Caco-2 (cell line): ENCODE data around the gene SPAG4. TPM values are rescaled to one million over a fixed set of nuclear protein-coding genes. Genes with fewer than 3 reads are reported as not detected.

Experiments used
- Bru-seq: library from RNA; stranded (reverse); fragments of 400-500 nt; gene quantifications from one replicate; lab custom pipeline; 2021; lab: Mats Ljungman, UMichigan
- BruChase-seq, 2 experiments: library from RNA; stranded (reverse); fragments of 400-500 nt; gene quantifications; one replicate each; lab custom pipeline; 2021; lab: Mats Ljungman, UMichigan
- BruUV-seq: library from RNA; stranded (reverse); fragments of 400-500 nt; replicated peaks from 2 replicates; lab custom pipeline; 2021; lab: Mats Ljungman, UMichigan
- CTCF ChIA-PET: fragments of 300-600 bp; sonication (Branson Sonifier 250); formaldehyde crosslinking; loops from one replicate; lab custom pipeline; 2022; ENCODE audit warnings: antibody characterized with exemption; lab: Charles Lee
- POLR2A ChIA-PET: fragments of 300-600 bp; sonication (Branson Sonifier 250); formaldehyde crosslinking; loops from one replicate; lab custom pipeline; 2022; ENCODE audit warnings: antibody characterized with exemption; lab: Charles Lee
- DNase-seq, 2 experiments: peaks; one replicate each; pipeline versions ENCODE4 v3.0.0 to v3.0.0-alpha.2; 2020 to 2022
- H3K27me3 ChIP-seq: replicated peaks from 2 replicates; pipeline ENCODE4 v1.6.0; 2011; ENCODE audit warnings: low read length; ENCODE audit not compliant: control insufficient read depth, insufficient read depth
- H3K36me3 ChIP-seq: 2 replicates; pipeline ENCODE4 v1.5.1; 2011; ENCODE audit warnings: low read length; ENCODE audit not compliant: control insufficient read depth, insufficient read depth
- H3K4me1 ChIP-seq: fragments of 250-450 bp; sonication (Bioruptor Pico); 2 replicates; pipeline ENCODE4 v1.5.1; 2020; ENCODE audit warnings: mild to moderate bottlenecking
- H3K4me3 ChIP-seq: 2 replicates; pipeline ENCODE4 v1.5.1; 2011; ENCODE audit warnings: low read depth, mild to moderate bottlenecking, control low read depth, low read length
- H3K9me3 ChIP-seq: fragments of 250-450 bp; sonication (Bioruptor Pico); 2 replicates; pipeline ENCODE4 v1.5.1; 2020; ENCODE audit warnings: mild to moderate bottlenecking, moderate library complexity
- H3K27ac Mint-ChIP-seq: one replicate; pipeline ENCODE4 v1.8.0; 2022; ENCODE audit warnings: mixed read lengths; ENCODE audit not compliant: unreplicated experiment
- H3K27me3 Mint-ChIP-seq: one replicate; pipeline ENCODE4 v1.8.0; 2022; ENCODE audit warnings: mixed read lengths; ENCODE audit not compliant: insufficient read depth, unreplicated experiment
- H3K36me3 Mint-ChIP-seq: one replicate; pipeline ENCODE4 v1.8.0; 2022; ENCODE audit warnings: mild to moderate bottlenecking, mixed read lengths; ENCODE audit not compliant: insufficient read depth, unreplicated experiment
- H3K4me1 Mint-ChIP-seq: one replicate; pipeline ENCODE4 v1.8.0; 2022; ENCODE audit warnings: low read depth, mixed read lengths; ENCODE audit not compliant: unreplicated experiment
- H3K4me3 Mint-ChIP-seq: one replicate; pipeline ENCODE4 v1.8.0; 2022; ENCODE audit warnings: mild to moderate bottlenecking, moderate library complexity, mixed read lengths; ENCODE audit not compliant: unreplicated experiment
- H3K9me3 Mint-ChIP-seq: one replicate; pipeline ENCODE4 v1.8.0; 2022; ENCODE audit warnings: mixed read lengths; ENCODE audit not compliant: unreplicated experiment
- intact Hi-C: fragments of 100-400 bp; cut with micrococcal nuclease; formaldehyde crosslinking; loops from one replicate; pipeline ENCODE4 v1.10.0; 2022; ENCODE audit not compliant: unreplicated experiment
- long read RNA-seq: library from polyadenylated mRNA; stranded (forward); transcript quantifications from one replicate; pipeline ENCODE4 v2.0.0, GENCODE V29; 2022
- total RNA-seq: library from RNA; stranded (reverse); gene quantifications from 2 replicates; pipeline ENCODE4 v1.2.3, GENCODE V29; 2022
- TF ChIP-seq, protein P1 (sequence below), 2 experiments: fragments of 200-600 bp in 1 of 2; IDR thresholded peaks; 1 replicate in 1 of 2; 2 replicates in 1 of 2; pipeline versions ENCODE4 v1.5.1 to v1.8.0; 2011 to 2022; ENCODE audit warnings: antibody characterized with exemption in 1 of 2, control low read depth in 1 of 2, inconsistent platforms in 1 of 2, low read depth in 1 of 2, low read length in 1 of 2, mild to moderate bottlenecking in 1 of 2, moderate library complexity in 1 of 2; ENCODE audit not compliant: insufficient read depth in 1 of 2, severe bottlenecking in 1 of 2, unreplicated experiment in 1 of 2

Gene SPAG4, protein sequence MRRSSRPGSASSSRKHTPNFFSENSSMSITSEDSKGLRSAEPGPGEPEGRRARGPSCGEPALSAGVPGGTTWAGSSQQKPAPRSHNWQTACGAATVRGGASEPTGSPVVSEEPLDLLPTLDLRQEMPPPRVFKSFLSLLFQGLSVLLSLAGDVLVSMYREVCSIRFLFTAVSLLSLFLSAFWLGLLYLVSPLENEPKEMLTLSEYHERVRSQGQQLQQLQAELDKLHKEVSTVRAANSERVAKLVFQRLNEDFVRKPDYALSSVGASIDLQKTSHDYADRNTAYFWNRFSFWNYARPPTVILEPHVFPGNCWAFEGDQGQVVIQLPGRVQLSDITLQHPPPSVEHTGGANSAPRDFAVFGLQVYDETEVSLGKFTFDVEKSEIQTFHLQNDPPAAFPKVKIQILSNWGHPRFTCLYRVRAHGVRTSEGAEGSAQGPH
- 5.4 and 6.1 TPM in 2 replicates for total RNA-seq
- Bru-seq, nascent RNA = percentile 44 among the genes with signal in this experiment
- percentile 39 among the genes with signal in this experiment for BruChase-seq, experiment 1, labeled RNA remaining after a 2-hour chase
- percentile 54 among the genes with signal in this experiment for BruChase-seq, experiment 2, labeled RNA remaining after a 6-hour chase
- long read RNA-seq, partial matches to known transcripts = 2 of 8 reads
- long read RNA-seq, other reads (novel, unspliced or antisense) = 5 of 8 reads

DNA sequence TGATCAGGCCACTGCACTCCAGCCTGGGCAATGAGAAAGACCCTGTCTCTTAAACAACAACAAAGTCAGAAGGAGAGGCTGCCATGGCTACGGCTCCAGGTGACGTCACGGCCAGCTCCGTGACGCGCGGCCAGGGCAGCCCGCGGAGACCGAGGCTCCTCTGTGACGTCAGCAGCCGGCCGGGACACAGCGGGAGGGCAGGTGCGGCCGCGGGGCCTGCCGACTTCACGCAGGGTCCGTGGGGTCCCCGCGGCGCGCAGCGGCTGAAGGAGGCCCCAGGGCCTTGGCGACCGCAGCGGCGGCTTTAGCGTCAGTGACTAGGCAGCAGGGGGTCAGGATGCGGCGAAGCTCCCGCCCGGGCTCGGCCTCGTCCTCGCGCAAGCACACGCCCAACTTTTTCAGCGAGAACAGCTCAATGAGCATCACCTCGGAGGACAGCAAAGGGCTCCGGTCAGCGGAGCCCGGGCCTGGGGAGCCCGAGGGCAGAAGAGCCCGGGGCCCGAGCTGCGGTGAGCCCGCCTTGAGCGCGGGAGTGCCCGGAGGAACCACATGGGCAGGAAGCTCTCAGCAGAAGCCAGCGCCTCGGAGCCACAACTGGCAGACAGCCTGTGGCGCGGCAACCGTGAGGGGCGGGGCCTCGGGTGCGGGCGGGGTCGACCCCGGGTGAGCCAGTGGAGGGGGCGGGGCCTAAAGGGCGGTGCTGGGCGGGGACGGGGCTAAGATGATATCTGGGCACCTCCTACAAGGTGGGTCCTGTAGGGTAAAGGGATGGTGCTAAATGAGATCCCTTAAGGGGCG is at the start of gene SPAG4:
Gene SPAG4 (plus strand): TSS at position 163 of the 798 bp plus-strand sequence. CDS start 175 bp downstream, at position 338.
- peaks cover 70% of the 10 kb centered on the region for H3K36me3 Mint-ChIP-seq
- TF ChIP-seq, protein P1, sequence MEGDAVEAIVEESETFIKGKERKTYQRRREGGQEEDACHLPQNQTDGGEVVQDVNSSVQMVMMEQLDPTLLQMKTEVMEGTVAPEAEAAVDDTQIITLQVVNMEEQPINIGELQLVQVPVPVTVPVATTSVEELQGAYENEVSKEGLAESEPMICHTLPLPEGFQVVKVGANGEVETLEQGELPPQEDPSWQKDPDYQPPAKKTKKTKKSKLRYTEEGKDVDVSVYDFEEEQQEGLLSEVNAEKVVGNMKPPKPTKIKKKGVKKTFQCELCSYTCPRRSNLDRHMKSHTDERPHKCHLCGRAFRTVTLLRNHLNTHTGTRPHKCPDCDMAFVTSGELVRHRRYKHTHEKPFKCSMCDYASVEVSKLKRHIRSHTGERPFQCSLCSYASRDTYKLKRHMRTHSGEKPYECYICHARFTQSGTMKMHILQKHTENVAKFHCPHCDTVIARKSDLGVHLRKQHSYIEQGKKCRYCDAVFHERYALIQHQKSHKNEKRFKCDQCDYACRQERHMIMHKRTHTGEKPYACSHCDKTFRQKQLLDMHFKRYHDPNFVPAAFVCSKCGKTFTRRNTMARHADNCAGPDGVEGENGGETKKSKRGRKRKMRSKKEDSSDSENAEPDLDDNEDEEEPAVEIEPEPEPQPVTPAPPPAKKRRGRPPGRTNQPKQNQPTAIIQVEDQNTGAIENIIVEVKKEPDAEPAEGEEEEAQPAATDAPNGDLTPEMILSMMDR (IDR thresholded peaks at IDR 0.05; ENCODE audit: insufficient read depth in 1 of 2, low read depth in 1 of 2, low read length in 1 of 2, severe bottlenecking in 1 of 2, unreplicated experiment in 1 of 2) = no peak
- H3K27me3 Mint-ChIP-seq = no peaks in the 10 kb centered on the region
- H3K4me3 Mint-ChIP-seq = peak within 1 kb of the TSS; percentile 98
- H3K36me3 ChIP-seq = no peaks in the 10 kb centered on the region
- POLR2A ChIA-PET = interaction anchor here (0.5 to 2.8 kb wide), 27 partner anchors 9 to 1253 kb away, joined by 3 to 38 read pairs (median 5); partner anchors contain the start of genes CEP250, CPNE1, EIF6 and ERGIC3
- CTCF ChIA-PET = interaction anchor here (0.6 to 5.4 kb wide), 28 partner anchors 9 to 905 kb away, joined by 3 to 46 read pairs (median 5); partner anchors contain the start of genes CEP250, CPNE1, ERGIC3 and NFS1
- no peaks in the 10 kb centered on the region for H3K27me3 ChIP-seq
- H3K9me3 ChIP-seq = no peaks in the 10 kb centered on the region
- intact Hi-C loops = loop anchor here (1.0 to 10.0 kb wide), 14 partner anchors 15 to 577 kb away; partner anchors contain the start of genes CEP250, CPNE1, NFS1 and PHF20
- BruUV-seq = TSS peak; percentile 48
- H3K9me3 Mint-ChIP-seq = no peaks in the 10 kb centered on the region
- DNase-seq = peak; percentile 100
- H3K4me1 Mint-ChIP-seq = peaks cover 34% of the 10 kb centered on the region
- peaks cover 10% of the 10 kb centered on the region for H3K4me1 ChIP-seq
- H3K4me3 ChIP-seq = peak within 1 kb of the TSS; percentile 66
- H3K27ac Mint-ChIP-seq = peak within 1 kb of the TSS; percentile 100

DNA sequence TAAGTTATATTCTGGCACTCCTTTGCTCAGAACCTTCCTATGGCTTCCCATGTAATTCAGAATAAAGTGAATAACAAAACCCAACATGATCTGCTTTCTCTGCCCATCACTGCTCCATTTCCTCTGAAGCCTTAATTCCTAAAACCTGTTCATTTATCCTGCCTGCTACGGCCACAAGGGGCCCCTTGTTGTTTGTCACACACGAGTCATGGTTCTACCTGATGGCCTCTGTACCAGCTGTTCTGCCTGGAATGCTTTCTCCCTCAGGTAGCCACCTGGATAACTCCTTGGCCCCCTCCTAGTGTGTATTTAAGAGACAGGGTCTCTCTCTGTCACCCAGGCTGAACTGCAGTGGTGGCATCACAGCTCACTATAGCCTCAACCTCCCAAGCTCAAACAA is 47.0 kb upstream of the SPAG4 start:
- no TSS peak for BruUV-seq
- Mint-ChIP-seq H3K4me3 (no peak overlapping the region), H3K27ac (no peak overlapping the region), H3K36me3 (no peaks in the 10 kb centered on the region), H3K4me1 (peaks cover 15% of the 10 kb centered on the region), H3K27me3 (peaks cover 3% of the 10 kb centered on the region), H3K9me3 (peaks cover 10% of the 10 kb centered on the region)
- no peak overlapping the region for H3K4me3 ChIP-seq
- peak; percentile 80 to 81 for DNase-seq
- TF ChIP-seq, protein P1 (IDR thresholded peaks at IDR 0.05; ENCODE audit: insufficient read depth in 1 of 2, low read depth in 1 of 2, low read length in 1 of 2, severe bottlenecking in 1 of 2, unreplicated experiment in 1 of 2) = peak; percentile 82 to 84
- peaks cover 3% of the 10 kb centered on the region; the same call in 1 of the 2 replicates for H3K9me3 ChIP-seq
- no peaks in the 10 kb centered on the region for H3K4me1 ChIP-seq
- intact Hi-C loops = loop anchor here (1.0 to 10.0 kb wide), 4 partner anchors 8 to 131 kb away; partner anchors contain the start of genes CPNE1, NFS1, RBM12 and ROMO1
- POLR2A ChIA-PET = interaction anchor here (0.6 kb wide), 1 partner anchor 426 kb away, joined by 6 read pairs; no protein-coding TSS in a partner anchor
- CTCF ChIA-PET = interaction anchor here (0.6 to 1.4 kb wide), 11 partner anchors 10 to 316 kb away, joined by 3 to 17 read pairs (median 5); partner anchors contain the start of genes NFS1, ROMO1 and SPAG4
- no peaks in the 10 kb centered on the region for H3K27me3 ChIP-seq
- no peaks in the 10 kb centered on the region for H3K36me3 ChIP-seq
